KOPT-K1 (cell line): ENCODE data around the gene GPR84.
"Not testable (repeated sequence)": the region's sequence is repeated elsewhere in the genome, so short reads cannot be mapped to it uniquely, and the experiment has no call there.

Source experiments
- H3K27ac ChIP-seq: fragments of 200-600 bp; sonication (generic); 2 replicates; pipeline ENCODE4 v1.5.1; 2016; ENCODE audit warnings: antibody characterized with exemption, mild to moderate bottlenecking, low read depth, low read length; ENCODE audit not compliant: poor library complexity, severe bottlenecking
- H3K36me3 ChIP-seq: fragments of 200-600 bp; sonication (generic); 2 replicates; pipeline ENCODE4 v1.5.1; 2017; ENCODE audit warnings: antibody characterized with exemption, mild to moderate bottlenecking, low read length, moderate library complexity; ENCODE audit not compliant: insufficient read depth
- H3K9me3 ChIP-seq: fragments of 200-600 bp; sonication (generic); 2 replicates; pipeline ENCODE4 v1.5.1; 2017; ENCODE audit warnings: antibody characterized with exemption, low read length, mild to moderate bottlenecking; ENCODE audit not compliant: insufficient read depth, poor library complexity, severe bottlenecking

The GPR84 gene

GRCh38 chr12:54356951-54357356 is 7.3 kb downstream of the GPR84 start:
- Histone ChIP-seq H3K9me3 (no peaks in the 10 kb centered on the region), H3K27ac (peak overlapping the region; percentile 85), H3K36me3 (no peaks in the 10 kb centered on the region)

- Histone ChIP-seq H3K9me3 (no peaks in the 10 kb centered on the region), H3K36me3 (peaks cover 5% of the 10 kb centered on the region; the same call in 1 of the 2 replicates), H3K27ac (peak overlapping the region; percentile 85)
Measured at GRCh38 chr12:54356228-54356627, 8.1 kb downstream of the GPR84 start.

- Histone ChIP-seq H3K9me3 (no peaks in the 10 kb centered on the region), H3K27ac (no peak overlapping the region), H3K36me3 (peaks cover 14% of the 10 kb centered on the region)
Measured at GRCh38 chr12:54355104-54355815, 9.0 kb downstream of the GPR84 start.

- not testable (repeated sequence) for H3K9me3 ChIP-seq, H3K27ac ChIP-seq
- peaks cover 24% of the 10 kb centered on the region for H3K36me3 ChIP-seq
Measured at GRCh38 chr12:54354271-54354670, 10.0 kb downstream of the GPR84 start.

DNA sequence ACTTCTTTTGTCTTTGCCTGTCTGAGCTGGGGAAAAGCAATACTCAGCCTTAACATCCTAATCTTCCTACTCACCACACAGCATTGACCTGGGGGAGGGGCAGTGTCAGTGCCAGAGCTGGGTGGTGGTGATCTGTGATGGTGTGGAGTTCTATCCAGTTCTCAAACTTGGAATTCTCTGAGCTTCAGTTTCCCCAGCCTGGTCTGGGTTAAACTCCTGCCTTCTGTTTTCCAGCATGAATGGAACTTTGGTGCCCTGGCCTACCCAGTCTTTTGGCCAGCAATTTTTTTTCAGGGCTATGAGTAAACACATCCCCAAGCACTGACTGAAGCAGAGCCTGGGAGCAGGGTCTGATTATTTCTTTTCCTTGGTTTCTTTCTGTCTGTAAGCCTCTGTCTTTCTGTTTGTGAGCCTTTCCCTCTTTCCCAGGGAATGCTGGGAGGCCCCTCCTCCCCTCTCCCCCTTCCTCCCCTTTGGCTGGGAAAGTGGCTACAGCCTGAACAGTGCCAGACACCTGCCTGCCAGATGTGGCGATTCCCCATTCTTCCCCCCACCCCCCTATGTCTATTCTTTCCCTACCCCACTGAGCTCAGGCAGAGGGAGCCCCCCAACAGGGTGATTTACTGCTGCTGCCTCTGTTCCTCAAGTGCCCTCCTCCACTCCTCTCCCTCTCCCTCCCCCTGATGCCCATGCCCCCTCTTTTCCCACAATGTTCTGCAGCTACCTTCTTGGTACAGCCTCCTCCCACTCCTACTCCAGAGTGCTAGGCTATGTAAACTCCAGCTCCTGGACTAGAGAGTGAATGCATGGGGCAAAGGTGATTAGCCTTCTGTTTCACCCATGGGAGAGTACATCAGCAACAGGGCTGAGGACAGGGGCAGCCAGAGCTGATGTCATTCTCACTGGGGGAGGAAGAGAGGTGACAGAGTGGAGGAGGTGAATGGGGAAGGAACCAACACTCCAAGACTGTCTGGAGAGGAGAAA is 11.1 kb downstream of the GPR84 start:
- Histone ChIP-seq H3K9me3 (no peaks in the 10 kb centered on the region), H3K27ac (peak overlapping the region; percentile 59), H3K36me3 (peaks cover 34% of the 10 kb centered on the region)

DNA sequence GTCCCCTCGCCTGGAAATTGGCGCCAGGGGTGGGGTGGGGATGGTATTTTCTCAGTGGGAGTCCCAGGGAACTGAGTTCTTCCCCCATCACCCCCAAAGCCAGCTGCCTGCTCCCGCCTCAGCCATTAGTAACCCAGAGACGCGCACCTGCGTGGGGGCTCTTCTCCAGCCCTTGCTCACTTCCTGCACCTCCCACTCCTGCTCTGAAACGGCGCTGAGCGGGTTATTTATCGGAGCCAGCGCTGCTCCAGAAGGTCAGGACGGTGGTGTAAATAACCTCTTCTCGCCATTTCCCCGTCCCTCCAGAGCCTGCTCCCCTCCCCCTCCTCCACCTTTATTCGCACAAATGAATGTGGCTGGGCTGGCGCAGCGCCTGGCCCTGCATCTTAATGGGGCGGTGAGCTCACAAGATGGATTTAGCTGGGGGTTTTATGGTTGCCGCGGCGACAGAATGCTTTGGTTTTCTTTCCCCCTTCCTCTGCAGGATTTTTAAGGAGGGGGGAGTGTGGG is 12.2 kb downstream of the GPR84 start:
- peaks cover 44% of the 10 kb centered on the region for H3K36me3 ChIP-seq
- H3K27ac ChIP-seq = peak overlapping the region; percentile 59
- no peaks in the 10 kb centered on the region for H3K9me3 ChIP-seq

- no peaks in the 10 kb centered on the region for H3K9me3 ChIP-seq
- H3K36me3 ChIP-seq = peaks cover 52% of the 10 kb centered on the region
- peak overlapping the region; percentile 59 for H3K27ac ChIP-seq
Measured at GRCh38 chr12:54351341-54351740, 12.9 kb downstream of the GPR84 start.

- H3K9me3 ChIP-seq = no peaks in the 10 kb centered on the region
- H3K27ac ChIP-seq = no peak overlapping the region
- peaks cover 57% of the 10 kb centered on the region for H3K36me3 ChIP-seq
Measured at GRCh38 chr12:54350743-54351142, 13.5 kb downstream of the GPR84 start.

GRCh38 chr12:54349679-54350078 is 14.6 kb downstream of the GPR84 start:
- H3K9me3 ChIP-seq = no peaks in the 10 kb centered on the region
- H3K27ac ChIP-seq = no peak overlapping the region
- H3K36me3 ChIP-seq = peaks cover 68% of the 10 kb centered on the region

DNA sequence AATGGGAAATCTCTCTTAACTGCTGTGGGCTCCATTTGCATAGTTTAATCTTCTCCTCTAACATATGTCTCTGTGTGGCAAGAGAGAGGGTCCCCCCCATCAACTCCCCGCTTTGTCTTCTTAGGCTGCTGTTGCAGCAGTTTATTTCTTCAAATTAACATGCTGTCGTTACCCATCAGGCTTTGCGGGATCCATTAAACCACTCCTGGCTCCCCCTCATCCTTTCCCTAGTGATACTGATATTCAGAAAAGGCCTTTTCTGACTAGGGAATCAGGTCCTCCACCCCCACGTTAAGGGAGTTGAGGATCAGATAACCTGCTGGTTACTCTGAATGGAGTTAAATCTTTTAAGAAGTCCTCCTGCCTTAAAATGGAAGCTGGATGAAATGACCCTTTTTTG is 15.2 kb downstream of the GPR84 start:
- Histone ChIP-seq H3K27ac (no peak overlapping the region), H3K36me3 (peaks cover 74% of the 10 kb centered on the region), H3K9me3 (no peaks in the 10 kb centered on the region)

DNA sequence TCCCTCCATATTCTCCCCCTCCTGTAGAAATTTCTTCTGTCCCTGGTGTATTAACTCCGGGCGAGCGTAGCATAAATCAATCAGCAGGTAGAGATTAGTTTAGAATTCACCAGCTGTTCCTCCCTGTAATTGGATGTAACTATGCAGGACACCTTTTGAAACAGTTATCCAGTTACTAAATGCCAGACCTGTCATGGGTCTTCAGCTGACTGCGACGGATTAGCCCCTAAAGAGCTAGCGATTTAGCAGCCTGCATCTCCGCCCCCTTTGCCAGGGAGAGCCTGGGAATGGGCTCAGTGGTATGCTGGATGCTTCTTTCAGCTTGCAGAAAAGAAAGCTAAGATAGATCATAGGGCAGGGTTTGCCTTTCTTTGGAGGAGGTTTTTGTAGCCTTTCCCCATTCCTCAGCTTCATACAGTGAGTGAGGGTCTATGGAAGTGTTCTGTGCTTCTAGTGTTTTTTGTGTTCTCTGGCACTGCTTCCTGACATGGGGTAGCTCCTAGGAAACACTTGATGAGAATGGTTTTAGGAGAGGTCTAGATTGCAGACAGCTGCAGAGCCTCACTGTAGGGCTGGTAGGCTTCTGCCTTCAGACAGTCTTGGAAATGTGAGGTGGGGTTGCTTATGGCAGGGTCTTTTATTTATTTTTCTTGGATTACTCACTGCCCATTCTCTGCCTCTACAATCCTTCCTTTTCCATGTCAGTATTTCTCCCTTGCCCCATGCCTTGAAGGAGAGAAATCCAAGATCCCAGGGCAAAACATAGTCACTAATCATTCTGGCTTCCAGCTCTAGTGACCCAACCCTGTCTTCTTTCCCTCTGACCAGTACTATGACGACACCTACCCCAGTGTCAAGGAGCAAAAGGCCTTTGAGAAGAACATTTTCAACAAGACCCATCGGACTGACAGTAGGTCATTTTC is 22.6 kb downstream of the GPR84 start:
- Histone ChIP-seq H3K27ac (no peak overlapping the region), H3K36me3 (peaks cover 70% of the 10 kb centered on the region), H3K9me3 (no peaks in the 10 kb centered on the region)

DNA sequence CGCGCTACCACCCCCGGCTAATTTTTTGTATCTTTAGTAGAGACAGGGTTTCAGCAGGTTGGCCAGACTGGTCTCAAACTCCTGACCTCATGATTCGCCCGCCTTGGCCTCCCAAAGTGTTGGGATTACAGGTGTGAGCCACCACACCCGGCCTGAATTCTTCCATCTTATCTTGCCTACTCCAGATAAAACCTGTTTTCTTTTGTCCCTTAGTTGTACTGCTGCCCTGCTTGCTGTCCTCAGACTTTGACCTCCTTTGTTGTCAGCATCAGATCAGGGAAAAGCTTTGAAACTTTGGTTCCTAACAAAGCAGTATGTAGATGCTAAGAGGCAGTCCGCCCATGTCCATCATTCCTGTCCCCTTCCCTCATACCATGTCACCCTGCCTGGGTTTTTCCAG is 23.4 kb downstream of the GPR84 start:
- Histone ChIP-seq H3K27ac (no peak overlapping the region), H3K36me3 (peaks cover 62% of the 10 kb centered on the region), H3K9me3 (no peaks in the 10 kb centered on the region)

DNA sequence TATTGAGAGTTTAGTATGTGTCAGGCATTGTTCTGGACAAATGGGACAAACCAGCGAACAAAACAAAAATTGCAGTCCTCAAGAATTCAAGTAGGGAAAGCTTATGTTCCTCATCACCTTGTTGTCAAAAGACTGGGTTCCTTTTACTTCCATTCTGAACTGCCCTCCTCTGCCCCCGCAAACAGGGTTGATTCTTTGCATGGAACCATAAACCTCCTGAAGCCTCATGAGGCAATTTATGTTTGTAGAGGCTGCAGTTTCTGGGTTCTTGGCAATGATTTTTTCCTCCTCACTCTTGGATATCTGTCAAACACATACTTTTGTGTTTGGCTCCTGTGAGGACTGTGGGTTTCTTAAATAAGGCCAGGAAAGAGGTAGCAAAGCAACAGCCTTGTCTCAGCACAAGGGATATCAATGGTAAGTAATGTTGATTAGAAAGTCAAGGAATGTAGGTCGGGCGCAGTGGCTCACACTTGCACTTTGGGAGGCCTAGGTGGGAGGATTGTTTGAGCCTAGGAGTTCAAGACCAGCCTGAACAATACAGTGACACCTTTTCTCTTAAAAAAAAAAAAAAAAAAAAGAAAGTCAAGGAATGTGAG is 25.5 kb downstream of the GPR84 start:
- Histone ChIP-seq H3K27ac (no peak overlapping the region), H3K9me3 (no peaks in the 10 kb centered on the region), H3K36me3 (peaks cover 43% of the 10 kb centered on the region)
